HepG2 (cell line): Measurements from ENCODE around the gene KMT2E. TPM values are rescaled to one million over a fixed set of nuclear protein-coding genes. Genes with fewer than 3 reads are reported as not detected.
"Not testable (repeated sequence)": the region's sequence is repeated elsewhere in the genome, so short reads cannot be mapped to it uniquely, and the experiment has no call there.

Experiments used
- ATAC-seq: fragments of 200-7000 bp; cut with Tn5 transposase; 3 replicates; pipeline ENCODE4 v1.9.1; 2020; ENCODE audit warnings: mild to moderate bottlenecking, moderate library complexity
- BruUV-seq: library from RNA; stranded (reverse); fragments of 400-500 nt; replicated peaks from 2 replicates; lab custom pipeline; 2021; lab: Mats Ljungman, UMichigan
- CTCF ChIA-PET: fragments of 300-600 bp; formaldehyde crosslinking; extraction: SDS; loops from one replicate; lab custom pipeline; 2021; ENCODE audit warnings: low total read pairs, inconsistent platforms, low intra/inter-chr PET ratio; lab: Yijun Ruan, JAX
- POLR2A ChIA-PET: fragments of 350-600 bp; sonication (Branson Sonifier 250); formaldehyde crosslinking; loops from one replicate; lab custom pipeline; 2020; ENCODE audit warnings: antibody characterized with exemption, inconsistent platforms; lab: Yijun Ruan, JAX
- DNase-seq: peaks from one replicate; pipeline ENCODE4 v3.0.0-alpha.2; 2015; ENCODE audit warnings: low spot score
- FAIRE-seq: peaks from 3 replicates; lab custom pipeline; 2011; peaks lifted over from hg19 to GRCh38; lab: Jason Lieb, UNC
- H2AFZ ChIP-seq: one replicate; pipeline ENCODE4 v1.6.1; 2011; ENCODE audit warnings: low read length, inconsistent platforms
- H3K27ac ChIP-seq: fragments of 300-600 bp; 3 replicates; pipeline ENCODE4 v1.8.0; 2011; ENCODE audit warnings: mixed run types, mild to moderate bottlenecking, mixed read lengths, low read length, inconsistent platforms; ENCODE audit not compliant: insufficient read depth; ENCODE audit errors: extremely low read length
- H3K27me3 ChIP-seq, 2 experiments: fragments of 200-600 bp in 1 of 2; 2 replicates in 1 of 2; 3 replicates in 1 of 2; pipeline versions ENCODE4 v1.6.0 to v1.8.0; 2011; ENCODE audit warnings: low read length in 2 of 2, mild to moderate bottlenecking in 2 of 2, moderate library complexity in 2 of 2, inconsistent platforms in 1 of 2; ENCODE audit not compliant: insufficient read depth in 2 of 2, control insufficient read depth in 1 of 2
- H3K36me3 ChIP-seq, 2 experiments: fragments of 200-600 bp in 1 of 2; replicated peaks in 1 of 2; 2 replicates in 1 of 2; 3 replicates in 1 of 2; pipeline versions ENCODE4 v1.5.1 to v1.8.0; 2011; ENCODE audit warnings: low read length in 2 of 2, inconsistent platforms in 1 of 2; ENCODE audit not compliant: insufficient read depth in 2 of 2, control insufficient read depth in 1 of 2
- H3K4me1 ChIP-seq: 2 replicates; pipeline ENCODE4 v1.5.1; 2012; ENCODE audit warnings: low read length, inconsistent platforms; ENCODE audit not compliant: insufficient read depth
- H3K4me2 ChIP-seq: 2 replicates; pipeline ENCODE4 v1.6.0; 2011; ENCODE audit warnings: low read depth, low read length, inconsistent platforms
- H3K4me3 ChIP-seq, 3 experiments: fragments of 200-600 bp in 1 of 3; sonication (generic), shearing (Covaris generic) in 1 of 3; replicated peaks in 1 of 3; 2 replicates each; pipeline ENCODE4 v1.5.1; 2011 to 2016; ENCODE audit warnings: low read length in 3 of 3, inconsistent platforms in 2 of 3, low read depth in 2 of 3, mild to moderate bottlenecking in 2 of 3, control low read depth in 1 of 3, mixed read lengths in 1 of 3; ENCODE audit not compliant: insufficient read depth in 1 of 3
- H3K79me2 ChIP-seq: one replicate; pipeline ENCODE4 v1.6.1; 2011; ENCODE audit warnings: low read length, inconsistent platforms; ENCODE audit not compliant: insufficient read depth
- H3K9ac ChIP-seq: 2 replicates; pipeline ENCODE4 v1.6.0; 2011; ENCODE audit warnings: mild to moderate bottlenecking, low read depth, low read length, inconsistent platforms; ENCODE audit not compliant: insufficient read depth
- H3K9me3 ChIP-seq: 2 replicates; pipeline ENCODE4 v1.5.1; 2012; ENCODE audit warnings: mild to moderate bottlenecking, low read length
- H4K20me1 ChIP-seq: 2 replicates; pipeline ENCODE4 v1.6.0; 2011; ENCODE audit warnings: inconsistent platforms, mild to moderate bottlenecking, low read length, moderate library complexity; ENCODE audit not compliant: insufficient read depth
- KDM1A ChIP-seq: IDR thresholded peaks from 2 replicates; pipeline ENCODE4 v1.6.1; 2016; ENCODE audit warnings: missing compliant biosample characterization
- MIER2 ChIP-seq: IDR thresholded peaks from 2 replicates; pipeline ENCODE4 v1.6.1; 2016; ENCODE audit warnings: missing biosample characterization, missing genetic modification reagents
- MTA3 ChIP-seq: sonication (generic); formaldehyde crosslinking; IDR thresholded peaks from 2 replicates; pipeline ENCODE4 v1.4.0; 2020; ENCODE audit warnings: missing genetic modification reagents
- ONECUT2 ChIP-seq: sonication (generic); formaldehyde crosslinking; IDR thresholded peaks from 2 replicates; pipeline ENCODE4 v1.4.0; 2020; ENCODE audit warnings: missing genetic modification reagents
- SIN3B ChIP-seq: fragments of 150-350 bp; IDR thresholded peaks from 2 replicates; pipeline ENCODE4 v1.6.1; 2014; ENCODE audit warnings: low read length
- WGBS: methylation state at CpG from one replicate; pipeline ENCODE4 v1.1.6; 2017; ENCODE audit warnings: low lambda C conversion rate; 5-methylcytosine and 5-hydroxymethylcytosine counted together
- in situ Hi-C: cut with HindIII; loops from 2 replicates; pipeline ENCODE4 v1.10.0; 2017; ENCODE audit warnings: low pct_unique_long_range_greater_than_20kb; ENCODE audit not compliant: extremely low pct_ligation_motif_present
- intact Hi-C: fragments of 100-400 bp; cut with micrococcal nuclease; formaldehyde crosslinking; loops from one replicate; pipeline ENCODE4 v1.10.0; 2022; ENCODE audit not compliant: unreplicated experiment
- polyA plus RNA-seq, 8 experiments: library from polyadenylated mRNA; depleted of rRNA in 3 of 8; stranded (reverse) in 7 of 8; unstranded in 1 of 8; fragments of >200 nt; fragmentation: Illumina TruSeq in 4 of 8; extraction: Trizol in 4 of 8; gene quantifications; 2 replicates each; pipeline versions ENCODE4 v1.2.1 to v1.2.3, GENCODE V29; 2011 to 2016; ENCODE audit warnings: low read depth in 4 of 8, missing spikeins in 1 of 8, mixed read lengths in 1 of 8; ENCODE audit not compliant: insufficient read depth in 1 of 8
- total RNA-seq, 5 experiments: library from RNA; depleted of rRNA; stranded (reverse); fragments of >200 nt; fragmentation: Illumina TruSeq; extraction: Trizol; gene quantifications; 2 replicates each; pipeline ENCODE4 v1.2.3, GENCODE V29; 2016; ENCODE audit warnings: low read depth in 1 of 5
- TF ChIP-seq, protein P1 (sequence below): sonication (generic); formaldehyde crosslinking; IDR thresholded peaks from 2 replicates; pipeline ENCODE4 v1.4.0; 2020; ENCODE audit warnings: mild to moderate bottlenecking, missing genetic modification reagents

KMT2E gene
- total and polyA plus RNA-seq, 2 of the 13 experiments (the other 11 are each of a cell fraction or from before 2014, with no cell fraction given) = 6.3 to 24.4 TPM

DNA sequence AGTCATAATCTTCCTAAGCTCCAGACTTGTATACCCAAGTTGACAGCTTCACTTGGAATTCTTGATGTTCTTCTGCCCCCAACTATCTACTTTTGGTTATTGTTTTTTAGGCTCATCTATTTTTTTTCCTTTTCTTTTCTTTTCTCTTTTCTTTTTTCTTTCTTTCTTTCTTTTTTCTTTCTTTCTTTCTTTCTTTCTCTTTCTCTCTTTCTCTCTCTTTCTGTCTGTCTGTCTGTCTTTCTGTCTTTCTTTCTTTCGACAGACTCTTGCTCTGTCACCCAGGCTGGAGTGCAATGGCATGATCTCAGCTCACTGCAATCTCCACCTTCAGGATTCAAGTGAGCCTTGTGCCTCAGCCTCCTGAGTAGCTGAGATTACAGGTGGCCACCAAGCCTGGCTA, 36.5 kb downstream of the KMT2E start:
- TF ChIP-seq MIER2 (CRISPR knock-in tag) (no peak), SIN3B (no peak), MTA3 (CRISPR knock-in tag) (no peak), KDM1A (CRISPR knock-in tag) (no peak), ONECUT2 (CRISPR knock-in tag) (no peak)
- POLR2A ChIA-PET = no interaction called here
- H3K4me3 ChIP-seq = no peak overlapping the region
- H3K9me3 ChIP-seq = no peaks in the 10 kb centered on the region
- H2AFZ ChIP-seq = no peak overlapping the region
- in situ Hi-C loops (no loop called here), intact Hi-C loops (no loop called here)
- no peaks in the 10 kb centered on the region for H3K4me1 ChIP-seq
- no peak overlapping the region for H3K4me2 ChIP-seq
- H4K20me1 ChIP-seq = peaks cover 13% of the 10 kb centered on the region; the same call in 1 of the 2 replicates
- no peak for ATAC-seq
- CTCF ChIA-PET = no interaction called here
- no peak overlapping the region for H3K27ac ChIP-seq
- H3K36me3 ChIP-seq = peaks cover 5 to 65% of the 10 kb centered on the region in 2 experiments
- no peak overlapping the region for H3K9ac ChIP-seq
- 100% methylated on average over 1 of the region's 1 CpG for WGBS
- no peak for FAIRE-seq
- H3K27me3 ChIP-seq = no peaks in the 10 kb centered on the region
- no peak for DNase-seq
- H3K79me2 ChIP-seq = peaks cover 13% of the 10 kb centered on the region
- no TSS peak for BruUV-seq

GRCh38 chr7:105050899-105051298, 36.9 kb downstream of the KMT2E start:
- H3K27me3 ChIP-seq, H3K27ac ChIP-seq, intact Hi-C loops, H3K9me3 ChIP-seq, in situ Hi-C loops, BruUV-seq, H3K4me3 ChIP-seq, H3K4me2 ChIP-seq, H2AFZ ChIP-seq, DNase-seq, H3K4me1 ChIP-seq, CTCF ChIA-PET, ATAC-seq, FAIRE-seq, H3K9ac ChIP-seq: not testable (repeated sequence)
- TF ChIP-seq, protein P1, sequence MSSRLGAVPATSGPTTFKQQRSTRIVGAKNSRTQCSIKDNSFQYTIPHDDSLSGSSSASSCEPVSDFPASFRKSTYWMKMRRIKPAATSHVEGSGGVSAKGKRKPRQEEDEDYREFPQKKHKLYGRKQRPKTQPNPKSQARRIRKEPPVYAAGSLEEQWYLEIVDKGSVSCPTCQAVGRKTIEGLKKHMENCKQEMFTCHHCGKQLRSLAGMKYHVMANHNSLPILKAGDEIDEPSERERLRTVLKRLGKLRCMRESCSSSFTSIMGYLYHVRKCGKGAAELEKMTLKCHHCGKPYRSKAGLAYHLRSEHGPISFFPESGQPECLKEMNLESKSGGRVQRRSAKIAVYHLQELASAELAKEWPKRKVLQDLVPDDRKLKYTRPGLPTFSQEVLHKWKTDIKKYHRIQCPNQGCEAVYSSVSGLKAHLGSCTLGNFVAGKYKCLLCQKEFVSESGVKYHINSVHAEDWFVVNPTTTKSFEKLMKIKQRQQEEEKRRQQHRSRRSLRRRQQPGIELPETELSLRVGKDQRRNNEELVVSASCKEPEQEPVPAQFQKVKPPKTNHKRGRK (CRISPR knock-in tag) = 0 out of 2 replicates have a peak, but pooled peaks have one; percentile 25
- Histone ChIP-seq H3K36me3 (peaks cover 4 to 65% of the 10 kb centered on the region in 2 experiments), H4K20me1 (peaks cover 18% of the 10 kb centered on the region; the same call in 1 of the 2 replicates), H3K79me2 (peaks cover 17% of the 10 kb centered on the region)
- 100% methylated on average over 7 of the region's 7 CpGs for WGBS
- POLR2A ChIA-PET = interaction anchor here (0.7 kb wide), 1 partner anchor 67 kb away, joined by 4 read pairs; no protein-coding TSS in a partner anchor
